Ecto neural progenitor cell (in vitro differentiated cells): ENCODE measurements around the gene RNF220.

Experiments used
- DNase-seq: peaks from one replicate; pipeline ENCODE4 v3.0.0-alpha.2; 2018; ENCODE audit warnings: low spot score

RNF220 gene

GRCh38 chr1:44436401-44437106 is 31.5 kb downstream of the RNF220 start:
- DNase-seq: no peak

- DNase-seq: no peak
Observed at GRCh38 chr1:44437107-44437716, 32.2 kb downstream of the RNF220 start.

DNA sequence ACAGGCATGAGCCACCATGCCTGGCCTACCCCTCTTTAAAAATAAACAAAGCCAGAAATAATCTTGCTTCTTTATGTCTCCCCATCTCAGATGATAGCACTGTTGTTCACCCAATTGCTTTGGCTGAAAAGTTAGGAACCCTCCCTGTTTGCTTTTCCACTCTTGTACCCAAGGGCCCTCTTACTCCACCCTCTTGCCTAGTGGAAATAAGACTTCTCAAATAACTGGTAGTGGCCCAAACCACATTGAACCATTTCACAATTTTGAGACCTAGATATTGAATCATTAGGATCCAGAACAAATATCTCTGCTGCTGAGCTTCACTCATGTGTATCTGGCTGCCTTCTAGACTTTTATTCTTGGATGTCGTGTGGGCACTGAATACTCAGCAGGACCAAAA is 37.7 kb downstream of the RNF220 start:
- no peak for DNase-seq

GRCh38 chr1:44447051-44447810 is 42.2 kb downstream of the RNF220 start:
- no peak for DNase-seq

- DNase-seq: no peak
Observed at GRCh38 chr1:44453798-44454349, 48.8 kb downstream of the RNF220 start.

DNA sequence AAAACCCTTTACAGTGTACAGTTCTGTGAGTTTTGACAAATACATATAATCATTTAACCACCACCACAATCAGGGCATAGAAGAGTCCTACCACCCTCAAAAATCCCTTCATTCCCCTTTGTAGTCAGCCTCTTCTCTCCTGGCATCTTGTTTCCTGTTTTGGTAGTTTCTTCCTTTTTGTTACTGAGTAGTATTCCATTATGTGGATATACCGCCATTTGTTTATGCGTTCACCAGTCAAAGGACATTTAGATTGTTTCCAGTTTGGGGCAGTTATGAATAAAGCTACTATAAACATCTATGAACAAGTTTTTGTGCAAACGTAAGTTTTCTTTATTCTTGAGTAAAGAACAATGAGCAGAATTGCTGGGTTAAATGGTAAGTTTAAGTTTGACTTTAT is 49.6 kb downstream of the RNF220 start:
- no peak for DNase-seq

DNA sequence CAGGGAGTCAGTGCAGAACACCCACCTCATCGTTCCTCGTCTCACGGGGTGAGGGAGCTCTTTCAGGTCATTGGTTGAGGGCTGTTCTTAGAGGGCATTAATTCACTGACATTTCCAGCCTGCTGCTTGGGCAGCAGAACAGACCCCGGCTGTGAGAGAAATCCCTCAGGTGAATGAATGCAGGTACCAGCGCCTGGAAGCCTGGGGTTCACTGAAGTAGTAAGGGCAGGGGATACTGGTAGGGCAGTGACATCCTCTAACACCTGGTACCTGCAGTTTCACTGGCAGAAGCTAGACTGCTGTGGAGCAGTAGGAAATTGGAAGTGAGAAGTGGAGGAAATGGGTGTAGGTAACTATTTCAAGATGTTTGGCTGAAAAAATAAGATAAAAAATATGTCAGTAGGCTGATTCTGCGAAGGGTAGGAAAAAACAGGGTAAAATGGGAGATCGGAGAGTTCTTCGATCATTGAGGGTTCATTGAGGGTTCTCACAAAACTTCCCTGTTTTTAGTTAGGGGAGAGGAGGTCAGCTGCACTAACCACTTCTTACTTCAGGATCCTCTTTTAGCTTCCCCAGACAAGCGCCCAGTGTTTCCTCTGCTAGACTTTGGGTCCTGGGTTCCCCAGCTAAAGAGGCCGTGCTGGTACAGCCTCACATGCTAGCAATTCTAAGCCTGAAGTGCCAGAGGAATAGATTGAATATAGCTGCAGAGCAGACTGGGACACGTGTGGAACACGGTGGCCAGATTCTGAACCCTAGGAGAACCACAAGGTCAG is 55.2 kb downstream of the RNF220 start:
- DNase-seq: no peak

DNA sequence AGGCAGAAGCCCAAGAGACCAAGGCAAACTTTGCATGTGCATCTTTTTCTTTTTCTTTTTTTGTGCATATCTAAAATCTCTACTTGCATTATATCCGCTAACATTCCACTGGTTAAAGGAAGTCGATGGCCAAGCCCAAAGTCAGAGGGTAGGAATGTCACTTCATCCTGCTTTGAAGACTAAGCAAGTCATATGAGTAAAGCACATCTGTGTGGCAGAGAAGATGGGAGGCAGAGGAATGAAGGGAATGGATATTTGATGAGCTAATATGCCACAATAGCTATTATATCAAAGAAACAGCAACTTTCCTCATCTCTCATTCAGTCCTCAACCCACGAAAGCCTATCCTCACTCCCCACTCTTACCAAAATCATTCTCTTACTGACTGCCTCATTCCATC is 59.3 kb downstream of the RNF220 start:
- DNase-seq: no peak

- DNase-seq: no peak
Observed at GRCh38 chr1:44467566-44467965, 62.5 kb downstream of the RNF220 start.

GRCh38 chr1:44471911-44472453 is 66.9 kb downstream of the RNF220 start:
- DNase-seq: no peak

DNA sequence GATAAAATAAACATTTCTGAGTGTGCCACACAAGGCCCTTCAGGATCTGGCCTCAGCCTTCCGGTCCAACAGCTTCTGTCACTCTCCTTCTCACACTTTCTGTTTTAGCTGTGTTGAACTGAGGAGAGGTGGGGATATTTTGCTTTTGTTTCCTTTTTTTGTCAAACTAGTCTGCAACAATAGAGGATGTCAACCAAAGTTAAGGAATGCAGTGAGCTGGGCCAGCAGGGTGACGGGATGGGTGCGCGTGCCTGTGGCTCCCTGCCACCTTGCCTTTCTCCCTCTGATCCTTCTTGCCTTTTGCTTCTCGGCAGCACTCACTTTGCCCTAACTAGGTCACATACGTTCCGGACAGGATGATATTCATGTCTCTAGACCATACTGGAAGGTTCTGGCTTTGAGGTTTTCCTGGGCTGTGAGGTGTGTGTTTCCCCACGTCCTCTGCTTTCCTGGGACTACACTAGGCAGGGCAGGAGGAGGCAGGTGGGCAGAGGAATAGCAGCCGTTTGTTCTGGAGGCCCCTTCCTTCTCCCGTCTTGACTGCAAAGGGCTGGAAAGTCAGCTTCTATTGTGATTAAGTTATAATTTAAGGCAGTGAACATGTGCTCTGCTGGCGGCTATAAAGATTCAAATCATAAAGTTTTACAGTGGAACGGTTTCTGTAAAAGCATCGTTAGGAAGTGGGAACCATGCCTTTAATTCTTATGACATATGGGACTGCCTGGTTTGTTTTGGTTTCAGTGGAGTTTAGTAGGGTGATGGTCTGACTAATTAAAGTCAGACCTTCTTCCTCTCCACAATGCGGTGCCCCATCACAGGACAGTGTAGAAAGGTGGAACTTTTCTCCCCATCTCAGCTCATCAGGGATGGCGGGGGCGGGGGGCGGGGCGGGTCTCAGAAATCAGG is 67.8 kb downstream of the RNF220 start:
- no peak for DNase-seq

DNA sequence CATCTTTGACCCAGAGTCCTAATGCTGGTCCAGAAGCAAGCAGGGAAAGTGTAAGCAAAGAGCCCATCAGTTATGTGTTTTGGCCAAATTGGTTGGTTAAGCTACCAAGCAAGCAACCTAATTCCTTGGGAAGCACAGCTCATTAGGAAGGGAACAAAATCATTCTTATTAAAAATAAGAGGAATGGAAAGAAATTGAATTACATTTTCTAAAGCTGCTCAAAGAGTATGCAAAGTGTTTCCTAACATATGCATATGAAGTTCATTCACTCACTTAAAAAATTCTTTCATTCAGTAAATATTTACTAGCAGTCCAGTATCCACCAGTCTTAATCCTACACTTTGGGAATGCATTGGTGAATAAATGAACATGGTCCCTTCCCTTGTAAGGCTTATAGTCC is 71.8 kb downstream of the RNF220 start:
- DNase-seq: no peak

DNA sequence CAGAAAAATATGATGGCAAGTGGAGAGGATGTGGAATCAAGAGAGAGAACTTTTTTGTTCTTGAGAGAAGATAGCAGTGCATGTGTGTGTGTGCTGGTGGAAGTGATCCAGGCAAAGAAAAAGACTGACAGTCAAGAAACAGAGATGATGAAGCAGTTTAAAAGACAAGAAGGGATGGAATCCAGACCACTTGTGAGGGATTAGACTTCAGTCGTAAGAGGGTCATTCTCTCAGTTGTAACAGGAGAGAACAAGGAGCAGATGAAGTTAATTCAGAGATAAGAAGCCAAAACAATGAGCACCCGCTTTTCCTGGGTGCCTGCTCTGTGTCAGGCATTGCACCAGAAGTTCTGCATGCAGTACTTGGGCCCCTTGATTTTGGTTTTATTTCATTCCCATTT is 76.6 kb downstream of the RNF220 start:
- no peak for DNase-seq

DNA sequence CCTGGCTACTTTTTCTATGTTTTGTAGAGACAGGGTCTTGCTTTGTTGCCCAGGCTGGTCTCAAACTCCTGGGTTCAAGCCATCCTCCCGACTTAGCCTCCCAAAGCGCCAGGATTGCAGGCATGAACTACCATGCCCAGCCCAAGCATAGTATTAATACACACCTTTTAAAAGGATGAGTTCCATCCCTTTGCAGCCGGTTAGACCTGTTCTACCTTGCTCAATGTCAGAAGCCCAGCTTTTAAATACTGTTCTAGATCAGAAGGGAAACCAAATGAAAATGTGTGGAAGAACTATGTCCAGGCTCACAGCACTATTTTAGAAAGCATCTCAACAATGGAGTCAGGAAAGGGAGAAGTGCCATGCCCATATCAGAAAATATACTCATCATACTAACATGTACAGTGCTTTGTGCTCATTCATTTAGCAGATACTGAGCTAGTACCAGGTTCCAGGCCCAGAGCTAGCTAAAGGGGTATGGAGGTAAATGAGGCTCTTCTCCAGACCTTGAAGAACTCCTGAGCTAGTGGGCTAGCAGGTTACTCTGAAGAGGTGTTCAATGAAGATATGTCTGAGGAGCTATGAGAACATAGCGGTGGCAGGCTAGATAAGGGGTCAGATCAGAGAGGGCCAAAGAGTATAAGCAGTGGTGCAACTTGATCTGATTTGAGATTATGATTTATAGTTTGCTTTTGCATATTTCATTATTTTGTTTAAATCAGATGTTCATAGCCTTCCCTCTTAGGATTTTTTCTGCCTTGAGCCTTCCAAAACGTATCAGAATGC is 78.2 kb downstream of the RNF220 start:
- DNase-seq: no peak

DNA sequence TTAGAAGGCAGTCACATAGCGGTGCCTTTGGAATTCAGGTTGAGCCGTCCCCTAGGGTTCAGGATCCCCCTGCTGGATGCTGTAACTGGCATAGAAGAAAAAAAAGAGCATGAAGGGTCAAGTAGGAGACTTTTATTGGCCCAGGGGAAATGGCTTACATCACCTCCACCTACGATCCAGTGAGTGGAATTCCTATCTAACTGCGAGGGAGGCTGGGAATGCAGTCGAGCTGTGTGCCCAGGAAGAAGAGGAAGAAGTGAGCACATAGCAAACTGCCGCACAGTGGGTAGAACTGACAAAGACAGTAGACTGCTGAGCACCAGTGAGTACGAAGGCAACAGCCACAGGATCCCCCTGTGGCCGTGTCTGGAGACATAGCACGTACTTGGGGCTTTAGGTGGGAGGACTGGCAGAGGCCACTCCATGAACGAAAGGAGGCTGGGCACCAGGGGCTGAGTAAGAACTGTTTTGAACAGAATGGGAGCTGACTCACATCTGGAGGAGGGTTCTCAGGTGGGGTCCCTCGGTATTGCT is 79.2 kb downstream of the RNF220 start:
- DNase-seq: no peak

- DNase-seq: no peak
Observed at GRCh38 chr1:44485229-44485933, 80.3 kb downstream of the RNF220 start.

DNA sequence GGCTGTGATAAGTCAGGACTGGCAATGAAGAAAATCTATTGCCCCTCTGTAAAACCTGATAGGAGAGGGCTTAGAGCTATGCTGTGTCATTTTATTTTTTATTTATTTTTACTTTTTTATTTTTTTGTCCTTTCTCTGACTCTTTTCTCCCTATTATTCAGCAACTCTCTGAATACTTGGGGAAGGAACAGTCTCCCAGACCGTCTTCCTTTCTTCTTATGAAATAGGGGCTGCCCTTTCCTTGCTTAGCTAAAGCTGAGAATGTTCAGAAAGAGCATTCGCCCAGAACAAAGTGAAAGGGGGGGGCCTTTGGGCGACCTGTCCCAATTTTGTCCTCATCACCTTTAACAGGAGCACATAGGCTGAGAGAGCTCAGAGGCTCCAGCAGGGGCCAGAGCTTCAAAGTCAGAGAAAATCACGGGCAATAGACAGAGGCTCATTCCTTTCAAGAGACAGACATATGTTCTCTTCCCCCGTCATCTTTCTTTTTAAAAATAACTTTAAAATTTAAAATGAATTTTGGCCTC is 80.9 kb downstream of the RNF220 start:
- DNase-seq: no peak

DNA sequence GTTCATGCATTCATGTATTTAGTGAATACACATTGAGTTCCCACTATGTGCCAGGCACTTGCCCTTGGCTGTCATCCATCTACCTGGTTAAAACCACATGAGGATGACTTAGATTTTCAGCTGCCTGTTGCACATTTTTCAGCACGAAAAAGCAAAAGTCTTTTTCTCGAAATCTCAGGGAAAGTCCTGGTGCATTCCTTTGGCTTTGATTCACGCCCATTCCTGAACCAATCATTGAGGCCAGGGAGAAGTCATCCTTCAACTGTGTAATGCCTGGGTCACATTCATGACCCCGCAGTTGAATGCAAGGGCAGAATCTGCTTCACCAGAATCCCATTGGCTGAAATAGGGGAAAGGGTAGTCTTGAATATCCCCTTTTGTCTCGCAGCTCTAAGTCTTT is 84.4 kb downstream of the RNF220 start:
- DNase-seq: no peak
